Astrocyte of the cerebellum (primary cell): ENCODE data around the gene EEF1A2.
A peak's percentile ranks its signal among the peaks of the same experiment; 100 is the strongest.

Experiments
- DNase-seq: peaks from one replicate; pipeline ENCODE4 v3.0.0-alpha.2; 2011; ENCODE audit warnings: low read depth
- H3K4me3 ChIP-seq: 2 replicates; pipeline ENCODE4 v1.5.1; 2011; ENCODE audit warnings: mild to moderate bottlenecking, low read depth, low read length, moderate library complexity
- in situ Hi-C: cut with HindIII; loops from 2 replicates; pipeline ENCODE4 v1.10.0; 2017; ENCODE audit warnings: low sequenced_read_pairs
- TF ChIP-seq, protein P1 (sequence below): IDR thresholded peaks from 2 replicates; pipeline ENCODE4 v1.5.1; 2012; ENCODE audit warnings: low read length, low read depth, moderate library complexity, mild to moderate bottlenecking; ENCODE audit errors: missing control alignments

The EEF1A2 gene

DNA sequence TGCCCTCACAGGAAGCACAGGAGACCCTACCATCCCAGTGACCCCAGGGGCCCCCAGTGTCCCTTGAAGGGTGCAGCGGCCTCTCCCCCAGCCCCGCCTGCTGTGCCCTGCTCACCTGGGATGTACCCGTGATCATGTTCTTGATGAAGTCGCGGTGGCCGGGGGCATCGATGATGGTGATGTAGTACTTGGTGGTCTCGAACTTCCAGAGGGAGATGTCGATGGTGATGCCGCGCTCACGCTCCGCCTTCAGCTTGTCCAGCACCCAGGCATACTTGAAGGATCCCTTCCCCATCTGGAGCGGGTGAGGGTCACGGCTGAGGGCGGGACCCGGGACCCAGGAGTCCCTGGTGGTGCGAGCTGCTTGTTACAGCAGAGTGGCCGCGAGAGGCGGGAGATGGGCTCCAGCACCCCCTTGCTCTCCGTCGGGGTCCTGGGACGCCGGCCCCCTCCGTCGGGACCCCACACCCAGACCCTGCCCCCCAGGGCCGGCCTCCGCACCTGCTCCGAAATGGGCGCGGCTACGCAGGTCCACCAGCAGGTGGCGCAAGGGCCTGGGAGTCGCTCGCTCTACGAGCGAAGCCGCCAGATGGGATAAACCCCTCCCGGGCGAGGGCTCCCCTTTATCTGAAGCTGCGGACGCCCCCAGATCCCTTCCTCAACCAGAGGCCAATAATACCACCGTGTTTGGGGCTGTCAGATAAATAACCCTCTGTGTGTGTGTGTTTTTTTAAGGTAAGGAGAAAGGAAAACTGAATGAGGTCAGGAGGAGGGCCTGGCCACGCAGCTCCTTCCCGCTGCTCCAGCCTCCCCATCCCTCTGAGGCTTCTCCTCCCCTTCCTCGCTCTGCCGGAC, 2.9 kb downstream of the EEF1A2 start:
- no peak overlapping the region for H3K4me3 ChIP-seq
- DNase-seq, result no peak
- TF ChIP-seq, protein P1, sequence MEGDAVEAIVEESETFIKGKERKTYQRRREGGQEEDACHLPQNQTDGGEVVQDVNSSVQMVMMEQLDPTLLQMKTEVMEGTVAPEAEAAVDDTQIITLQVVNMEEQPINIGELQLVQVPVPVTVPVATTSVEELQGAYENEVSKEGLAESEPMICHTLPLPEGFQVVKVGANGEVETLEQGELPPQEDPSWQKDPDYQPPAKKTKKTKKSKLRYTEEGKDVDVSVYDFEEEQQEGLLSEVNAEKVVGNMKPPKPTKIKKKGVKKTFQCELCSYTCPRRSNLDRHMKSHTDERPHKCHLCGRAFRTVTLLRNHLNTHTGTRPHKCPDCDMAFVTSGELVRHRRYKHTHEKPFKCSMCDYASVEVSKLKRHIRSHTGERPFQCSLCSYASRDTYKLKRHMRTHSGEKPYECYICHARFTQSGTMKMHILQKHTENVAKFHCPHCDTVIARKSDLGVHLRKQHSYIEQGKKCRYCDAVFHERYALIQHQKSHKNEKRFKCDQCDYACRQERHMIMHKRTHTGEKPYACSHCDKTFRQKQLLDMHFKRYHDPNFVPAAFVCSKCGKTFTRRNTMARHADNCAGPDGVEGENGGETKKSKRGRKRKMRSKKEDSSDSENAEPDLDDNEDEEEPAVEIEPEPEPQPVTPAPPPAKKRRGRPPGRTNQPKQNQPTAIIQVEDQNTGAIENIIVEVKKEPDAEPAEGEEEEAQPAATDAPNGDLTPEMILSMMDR, result peak; percentile 92
- in situ Hi-C loops, result no loop called here

DNA sequence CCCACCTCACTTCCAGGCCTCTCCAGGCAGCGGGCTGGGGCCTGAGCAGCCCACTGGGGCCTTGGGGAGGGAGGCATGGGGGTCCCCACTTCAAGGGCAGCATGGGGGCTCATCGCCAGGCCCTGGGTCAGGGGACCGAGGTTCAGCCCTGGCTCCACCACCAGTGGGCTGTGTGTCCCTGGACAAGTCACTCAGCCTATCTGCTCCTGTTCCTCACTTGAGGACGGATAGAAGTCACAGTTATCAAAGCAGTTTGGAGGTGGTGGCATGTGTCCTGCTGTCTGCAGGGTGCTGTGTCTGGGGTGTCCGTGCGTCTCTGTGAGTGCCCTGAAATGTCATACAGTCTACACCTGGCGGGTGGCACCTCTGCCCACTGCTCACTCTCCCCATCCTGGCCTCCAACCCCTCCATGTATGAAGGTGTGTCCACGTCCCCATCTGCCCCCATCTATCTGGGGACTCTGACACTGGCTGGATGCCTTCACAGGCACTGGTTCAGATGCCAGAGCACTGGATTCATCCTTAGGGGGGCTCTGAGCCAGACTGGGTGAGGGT, 3.6 kb downstream of the EEF1A2 start:
- TF ChIP-seq, protein P1, result no peak
- H3K4me3 ChIP-seq, result no peak overlapping the region
- in situ Hi-C loops, result no loop called here
- no peak for DNase-seq

- TF ChIP-seq, protein P1, result no peak
- in situ Hi-C loops, result no loop called here
- no peak for DNase-seq
- H3K4me3 ChIP-seq, result no peak overlapping the region
These were observed 4.3 kb downstream of the EEF1A2 start for GRCh38 chr20:63494420-63495166.

DNA sequence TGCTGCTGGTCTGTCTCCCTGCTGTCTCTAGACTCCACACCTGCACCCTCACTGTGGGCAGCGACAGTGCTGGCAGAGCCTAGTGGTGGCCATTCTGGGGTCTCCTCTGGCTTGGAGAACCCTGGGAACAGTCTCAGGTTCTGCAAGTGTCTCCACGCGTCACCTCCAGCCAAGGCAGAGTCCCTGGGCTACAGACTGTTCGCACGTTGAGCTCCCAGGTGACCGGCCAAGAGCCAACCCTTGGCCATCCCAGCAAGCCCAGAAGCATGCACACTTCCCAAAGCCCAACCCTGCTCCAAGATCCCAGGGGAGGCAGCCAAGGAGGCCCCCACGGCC, 4.8 kb downstream of the EEF1A2 start:
- H3K4me3 ChIP-seq, result no peak overlapping the region
- in situ Hi-C loops, result no loop called here
- TF ChIP-seq, protein P1, result no peak

GRCh38 chr20:63493563-63494020, 5.3 kb downstream of the EEF1A2 start:
- in situ Hi-C loops, result no loop called here
- no peak overlapping the region for H3K4me3 ChIP-seq
- DNase-seq, result no peak
- TF ChIP-seq, protein P1, result no peak

More for the DNA sequence above, 4.8 kb downstream of the EEF1A2 start:
- DNase-seq, result no peak

- no peak overlapping the region for H3K4me3 ChIP-seq
- TF ChIP-seq, protein P1, result no peak
- no peak for DNase-seq
- in situ Hi-C loops, result no loop called here
These were observed 5.9 kb downstream of the EEF1A2 start for GRCh38 chr20:63492982-63493381.
